ENCODE data around the gene MED17.

Gene MED17

DNA sequence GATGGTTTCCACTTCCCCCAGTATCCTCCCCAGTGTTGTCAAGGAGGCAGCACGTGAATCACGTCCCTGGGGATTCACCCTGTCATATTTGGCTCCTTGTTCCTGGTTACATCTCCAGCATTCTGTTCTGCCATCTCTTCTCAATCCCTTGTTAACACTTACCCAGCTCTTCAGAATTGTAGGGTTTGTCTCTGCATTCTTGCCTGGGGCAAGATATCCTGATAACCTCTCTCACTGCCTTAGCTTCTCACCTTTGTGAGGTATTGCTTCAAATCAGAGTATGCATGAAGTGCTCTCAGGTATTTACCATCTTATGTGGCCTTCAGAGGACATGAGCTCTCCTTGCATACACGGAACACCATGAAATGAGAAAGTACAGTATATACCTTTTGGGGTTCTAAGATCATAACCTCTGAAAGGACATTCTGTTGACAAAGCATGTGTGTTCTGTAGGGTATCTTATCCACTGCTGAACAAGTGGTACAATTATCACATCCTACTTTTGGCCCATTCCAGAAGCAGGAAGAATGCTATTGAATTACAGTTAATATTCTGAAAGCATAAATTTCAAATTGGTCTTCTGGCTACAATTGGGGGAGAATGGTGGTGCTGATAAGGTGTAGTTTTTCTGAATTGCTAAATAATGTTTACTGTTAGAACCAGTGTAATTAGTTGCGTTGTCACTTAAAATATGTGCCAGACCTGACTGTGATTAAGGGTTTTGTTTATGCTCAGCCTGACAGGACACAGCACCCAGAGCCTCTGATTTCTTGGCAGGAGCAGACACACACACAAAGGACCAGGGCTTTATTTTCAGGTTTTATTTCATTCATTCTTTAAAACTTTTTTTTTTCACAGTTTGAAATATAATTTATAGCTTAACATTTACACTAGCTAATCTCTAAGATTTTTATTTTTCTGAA, 33.6 kb downstream of the MED17 start:
- no peak for DNase-seq

DNA sequence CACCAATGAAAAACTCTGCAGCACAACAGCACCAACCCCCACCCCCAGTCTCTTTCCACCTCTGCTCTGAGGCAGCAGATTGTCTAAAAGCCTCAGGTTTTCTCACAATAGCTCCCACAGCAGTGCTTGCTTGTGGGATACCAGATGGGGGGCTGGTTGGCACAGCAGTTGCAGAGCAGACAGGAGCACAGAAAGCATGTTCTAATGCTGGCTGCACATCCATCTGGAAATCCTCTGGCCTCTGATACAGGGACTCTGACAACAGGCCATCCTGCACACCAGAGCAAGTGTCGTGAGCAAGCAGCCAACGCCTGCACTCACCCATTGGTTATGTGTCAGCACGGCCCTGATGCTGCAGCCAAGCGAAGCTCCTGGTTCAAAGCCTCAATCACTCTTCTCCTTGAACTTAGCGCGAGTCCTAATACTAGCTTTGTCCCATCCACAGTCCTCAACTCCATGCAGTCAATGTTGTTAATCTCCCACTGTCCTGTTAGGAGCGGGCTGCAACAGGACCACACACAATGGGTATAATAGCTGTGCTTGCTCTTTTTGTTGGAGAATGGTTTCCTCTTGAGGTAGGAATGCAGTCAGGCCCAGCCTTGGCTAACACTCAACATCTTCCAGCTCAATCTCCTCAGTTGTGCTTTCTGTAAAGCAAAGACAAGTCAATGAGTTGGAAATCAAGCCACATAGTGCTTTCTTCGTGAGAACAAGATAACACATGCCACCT, 36.0 kb downstream of the MED17 start:
- no peak for DNase-seq

DNA sequence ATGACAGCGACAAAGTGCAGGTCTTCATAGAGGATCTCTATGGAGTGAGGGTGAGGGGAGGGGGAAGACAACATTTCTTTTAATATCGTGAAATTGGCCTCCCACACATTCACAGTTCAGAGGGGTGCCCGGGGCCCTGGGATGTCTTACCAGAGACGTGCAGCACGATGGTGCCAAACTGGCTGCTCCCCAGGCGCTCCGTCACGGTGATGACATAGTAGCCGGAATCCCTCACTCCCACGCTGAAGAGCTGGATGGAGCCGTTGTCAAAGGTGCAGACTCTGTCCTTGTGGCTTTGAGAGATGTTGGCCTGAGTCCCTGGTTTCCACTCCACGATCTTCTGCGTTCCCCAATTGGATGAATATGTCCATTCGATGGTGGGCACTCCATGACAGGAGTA, 36.8 kb downstream of the MED17 start:
- no peak for DNase-seq

DNA sequence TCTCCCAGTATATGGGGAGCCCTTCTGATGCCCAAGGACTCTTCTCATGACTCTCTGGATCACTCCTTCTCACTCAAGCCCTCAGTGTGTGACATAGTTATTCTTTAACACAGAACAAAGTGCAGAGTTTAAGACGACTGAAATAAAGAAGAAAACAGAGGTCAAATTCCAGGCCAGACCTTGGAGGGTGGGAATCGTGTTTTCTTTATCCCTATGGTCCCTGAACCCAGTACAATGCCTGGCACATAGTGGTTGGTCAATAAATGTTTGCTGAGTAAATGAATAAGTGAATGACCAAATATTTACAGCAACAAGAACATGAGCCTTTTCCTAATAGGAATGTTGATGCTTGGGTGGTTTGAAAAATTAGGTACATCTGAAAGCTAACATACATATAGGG, 37.5 kb downstream of the MED17 start:
- no peak for DNase-seq

DNA sequence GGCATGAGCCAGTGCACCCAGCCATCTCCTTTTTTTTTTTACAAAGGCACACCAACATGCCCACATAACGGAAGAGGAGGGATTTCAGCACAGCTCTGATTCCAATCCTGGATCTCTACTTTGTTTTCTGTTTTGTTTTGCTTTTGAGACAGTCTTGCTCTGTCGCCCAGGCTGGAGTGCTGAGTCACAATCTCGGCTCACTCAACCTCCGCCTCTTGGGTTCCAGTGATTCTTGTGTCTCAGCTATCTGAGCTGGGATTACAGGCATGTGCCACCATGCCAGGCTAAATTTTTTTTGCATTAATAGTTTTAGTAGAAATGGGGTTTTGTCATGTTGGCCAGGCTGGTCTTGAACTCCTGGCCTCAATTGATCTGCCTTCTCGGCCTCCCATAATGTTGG, 38.3 kb downstream of the MED17 start:
- no peak for DNase-seq

DNA sequence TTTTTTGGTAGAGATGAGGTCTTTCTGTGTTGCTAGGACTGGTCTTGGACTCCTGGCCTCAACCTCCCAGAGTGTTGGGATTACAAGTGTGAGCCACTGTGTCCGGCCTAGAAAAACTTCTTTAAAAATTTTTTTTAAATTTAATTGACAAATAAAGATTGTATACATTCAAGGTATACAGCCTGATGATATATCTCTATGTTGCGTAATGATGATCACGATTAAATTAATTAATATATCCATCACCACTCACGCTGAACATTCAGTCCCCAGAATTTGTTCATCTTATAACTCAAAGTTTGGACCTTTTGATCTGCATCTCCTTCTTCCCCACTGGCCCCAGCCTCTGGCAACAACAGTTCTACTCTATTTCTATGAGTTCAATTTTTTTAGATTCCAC, 39.1 kb downstream of the MED17 start:
- no peak for DNase-seq

DNA sequence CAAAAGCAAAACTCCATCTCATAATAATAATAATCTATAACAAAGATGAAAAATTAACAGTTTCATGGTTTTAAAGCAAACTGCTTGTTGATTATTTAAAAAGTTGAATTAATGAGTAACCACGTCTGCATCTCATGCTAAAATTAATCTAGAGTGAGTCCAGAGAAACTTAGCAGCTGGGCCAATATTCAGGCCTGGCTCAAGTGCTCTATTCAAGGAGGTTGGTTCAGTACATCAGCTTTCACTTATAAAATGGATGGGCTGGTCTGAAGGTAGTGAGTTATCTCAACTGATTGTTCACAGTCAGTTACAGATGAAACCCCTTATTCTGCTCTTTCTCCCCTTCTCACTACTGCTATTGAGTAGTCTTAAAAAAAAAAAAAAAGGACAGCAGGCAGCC, 43.3 kb downstream of the MED17 start:
- no peak for DNase-seq

DNA sequence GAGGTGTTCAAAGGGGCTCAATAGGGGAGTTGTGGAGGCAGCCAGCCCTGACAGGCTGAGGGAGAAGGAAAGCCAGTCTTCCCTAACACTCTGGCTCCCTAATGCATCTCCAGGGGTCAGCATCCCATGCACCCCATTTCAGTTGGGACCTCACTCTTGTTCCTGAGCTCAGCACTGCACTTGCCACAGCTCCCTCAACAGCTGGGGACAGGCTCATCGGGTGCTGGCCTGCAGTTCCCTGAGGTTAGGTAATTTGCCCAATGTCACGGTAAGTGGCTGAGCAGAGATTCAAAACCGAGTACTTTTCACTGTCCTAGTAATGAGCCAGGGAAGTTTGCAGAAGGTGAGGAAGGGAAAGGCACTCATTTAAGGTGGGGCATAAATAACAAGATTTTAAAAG, 45.5 kb downstream of the MED17 start:
- no peak for DNase-seq

DNA sequence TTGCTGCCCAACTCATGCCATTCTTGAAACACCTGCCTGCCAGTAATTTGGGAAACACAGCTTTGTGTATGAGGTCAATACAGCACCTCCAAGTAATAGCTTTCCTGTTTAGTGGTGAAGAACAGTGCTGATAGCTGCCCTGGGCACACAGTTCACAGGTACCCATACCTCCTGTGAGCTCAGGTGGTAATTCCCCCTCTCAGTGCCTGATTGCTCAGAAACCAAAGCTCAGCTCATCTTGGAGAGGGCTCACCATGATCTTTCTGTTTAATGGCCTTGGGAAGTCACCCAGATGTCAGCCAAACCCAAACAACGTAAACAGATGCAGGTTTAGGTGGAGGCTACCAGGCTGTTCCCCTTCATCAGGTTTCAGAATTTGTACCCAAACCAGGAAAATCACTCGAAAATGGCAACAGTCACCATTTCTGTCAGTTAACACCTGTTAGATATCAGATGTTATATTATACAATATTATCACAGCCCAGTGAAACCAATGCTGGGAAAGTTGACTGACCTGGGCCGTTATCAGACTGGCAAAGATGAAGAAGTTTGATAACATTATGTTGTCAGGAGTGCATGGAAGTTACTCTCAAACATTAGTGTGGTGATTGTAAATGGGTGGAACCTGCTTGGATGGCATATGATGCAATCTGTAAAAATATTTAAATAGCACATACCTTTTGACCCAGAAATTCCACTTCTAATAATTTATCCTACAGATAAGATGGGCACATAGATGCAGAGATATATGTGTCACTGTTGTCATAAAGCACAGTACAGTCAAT, 47.5 kb downstream of the MED17 start:
- DNase-seq: no peak

DNA sequence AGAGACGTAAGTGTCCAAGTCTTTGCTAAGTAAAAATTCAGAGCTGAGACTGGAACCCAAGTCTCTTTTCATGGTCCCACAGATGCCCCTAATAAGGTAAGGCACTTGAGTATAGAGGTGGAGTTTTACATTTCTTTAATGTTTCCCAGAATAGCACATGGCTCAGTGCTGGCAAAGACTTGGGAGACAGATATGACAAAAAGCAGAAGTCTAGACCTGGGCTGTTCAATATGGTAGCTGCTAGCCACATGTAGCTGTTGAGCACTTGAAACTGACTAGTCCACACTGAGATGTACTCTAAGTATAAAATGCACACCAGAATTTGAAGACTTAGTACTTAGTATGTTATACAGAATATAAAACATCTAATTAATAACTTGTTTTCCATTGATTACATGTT, 48.7 kb downstream of the MED17 start:
- DNase-seq: no peak

DNA sequence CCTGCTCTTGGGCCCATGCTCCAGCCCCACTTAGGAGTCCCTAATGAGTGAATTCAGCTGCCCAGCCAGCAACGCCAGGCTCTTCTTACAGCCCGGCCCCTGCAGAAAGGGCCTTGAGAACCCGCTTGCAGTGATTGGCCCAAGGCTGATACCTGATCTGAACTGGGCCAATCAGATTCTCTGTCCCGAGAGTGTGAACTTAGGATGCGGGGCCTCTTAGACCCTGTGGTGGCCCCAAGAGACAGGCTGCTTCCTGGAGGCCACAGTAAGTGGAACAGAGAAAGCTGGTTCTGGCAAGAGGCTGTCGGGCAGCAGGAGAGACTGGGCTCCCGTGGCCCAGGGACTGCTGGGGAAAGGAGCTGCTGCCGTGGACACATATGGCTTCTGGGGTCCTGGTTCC, 54.9 kb downstream of the MED17 start:
- DNase-seq: no peak

DNA sequence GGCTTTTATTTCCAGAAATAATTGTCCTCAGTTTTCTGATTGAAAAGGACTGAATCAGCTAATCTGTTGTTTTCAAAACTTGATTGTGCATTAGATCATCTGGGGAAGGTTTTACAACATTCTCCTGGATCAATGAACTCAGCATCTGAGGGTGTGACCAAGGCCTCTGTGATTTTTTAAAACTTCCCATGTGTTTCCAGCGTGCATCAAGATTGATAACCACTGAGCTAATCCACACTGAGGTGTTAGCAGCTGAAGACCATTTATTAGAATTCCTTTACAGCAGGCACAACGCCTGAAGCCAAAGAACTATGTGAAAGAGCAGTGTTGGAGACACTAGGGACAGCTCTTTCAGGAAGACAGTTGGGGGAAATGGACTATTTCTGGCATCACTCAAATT, 56.1 kb downstream of the MED17 start:
- DNase-seq: no peak

DNA sequence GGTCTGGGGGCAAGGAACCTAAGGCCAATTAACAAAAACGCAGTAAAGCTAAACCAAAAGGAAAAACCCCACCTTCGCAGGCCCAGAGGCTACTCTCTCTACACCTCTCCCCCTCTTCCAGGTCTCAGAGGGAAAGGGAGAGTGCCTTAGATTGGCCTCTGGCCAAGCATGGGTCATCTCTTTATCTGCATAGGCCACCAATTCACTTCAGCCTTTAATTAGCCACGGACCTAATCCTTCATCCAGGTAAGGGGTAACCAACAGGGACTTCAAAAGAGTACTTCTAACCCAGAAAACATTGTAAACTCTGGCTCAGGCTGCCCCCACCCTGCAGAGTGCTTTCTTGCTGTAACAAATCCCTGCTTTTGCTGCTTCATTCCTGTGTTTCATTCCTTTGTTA, 56.9 kb downstream of the MED17 start:
- no peak for DNase-seq

DNA sequence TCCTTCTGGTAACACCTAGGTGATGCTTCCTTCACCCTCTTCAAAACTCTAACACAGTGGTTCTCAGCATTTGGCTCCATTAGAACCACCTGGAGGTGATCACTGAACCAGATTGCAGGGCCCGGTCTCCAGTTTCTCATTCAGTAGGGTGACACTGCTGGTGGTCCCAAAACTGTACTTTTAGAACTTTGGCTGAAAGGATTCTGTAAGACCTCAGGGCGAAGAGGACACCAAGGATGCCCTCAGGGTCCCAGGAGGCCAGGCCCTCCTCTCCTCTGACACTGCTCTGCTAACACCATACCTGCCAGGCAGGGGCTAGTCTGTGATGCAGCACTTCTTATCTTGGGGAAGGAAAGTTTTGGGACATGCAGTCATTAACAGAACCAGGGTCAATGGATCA, 57.4 kb downstream of the MED17 start:
- DNase-seq: no peak

DNA sequence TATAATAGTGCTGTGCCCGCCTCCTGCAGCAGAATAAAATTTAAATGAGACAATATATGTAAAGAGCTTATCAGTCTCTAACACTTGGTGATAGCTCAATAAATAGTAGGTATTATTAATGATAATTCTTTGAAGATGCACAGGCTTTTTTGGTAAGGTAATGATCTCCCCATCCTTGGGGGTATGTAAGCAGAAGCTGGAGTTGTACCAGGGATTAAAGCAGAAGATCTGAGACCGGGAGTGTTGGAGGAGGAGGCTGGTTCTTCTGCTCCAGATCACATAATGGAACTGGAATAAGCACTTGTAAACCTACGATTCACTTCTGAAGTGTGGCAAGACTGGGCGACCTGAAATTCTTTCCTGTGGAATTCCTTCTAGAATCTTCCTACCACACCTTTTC, 58.0 kb downstream of the MED17 start:
- no peak for DNase-seq

DNA sequence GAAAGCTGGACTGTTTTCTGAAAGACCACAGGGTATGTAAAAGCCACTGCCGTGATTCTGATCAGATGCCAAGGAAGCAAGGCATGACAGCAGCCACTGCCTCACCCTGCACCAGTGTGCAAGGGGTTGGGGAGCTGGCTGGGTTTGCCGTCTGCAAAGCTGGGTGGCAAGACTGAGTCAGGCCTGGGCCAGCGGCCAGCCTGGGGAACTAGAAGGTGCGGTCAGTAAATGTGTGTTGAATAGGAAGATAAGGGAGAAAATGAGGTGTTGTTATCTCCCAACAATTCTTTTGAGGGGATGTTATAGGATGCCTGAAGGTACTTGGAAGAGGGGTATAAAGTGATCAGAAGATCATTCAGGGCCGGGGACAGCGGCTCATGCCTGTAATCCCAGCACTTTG, 58.4 kb downstream of the MED17 start:
- DNase-seq: no peak

DNA sequence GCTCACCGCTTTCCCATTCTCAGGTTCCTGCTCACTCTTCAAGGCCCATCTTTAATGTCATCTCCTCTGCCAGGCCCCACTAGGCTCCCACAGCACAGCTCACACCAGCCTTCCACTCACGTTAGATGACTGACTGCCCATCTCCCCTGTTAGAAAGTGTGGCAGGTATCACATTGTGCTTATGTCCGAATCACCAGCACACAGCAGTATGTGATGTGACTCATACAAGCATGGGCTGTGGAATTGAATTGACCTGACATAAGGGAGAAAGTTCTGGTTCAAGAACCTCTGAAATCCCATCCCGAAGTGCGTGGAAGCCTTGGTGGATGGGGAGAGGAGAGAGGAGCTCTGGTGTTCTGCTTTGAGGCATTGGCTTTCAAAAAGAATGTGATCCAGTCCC, 59.8 kb downstream of the MED17 start:
- DNase-seq: no peak

DNA sequence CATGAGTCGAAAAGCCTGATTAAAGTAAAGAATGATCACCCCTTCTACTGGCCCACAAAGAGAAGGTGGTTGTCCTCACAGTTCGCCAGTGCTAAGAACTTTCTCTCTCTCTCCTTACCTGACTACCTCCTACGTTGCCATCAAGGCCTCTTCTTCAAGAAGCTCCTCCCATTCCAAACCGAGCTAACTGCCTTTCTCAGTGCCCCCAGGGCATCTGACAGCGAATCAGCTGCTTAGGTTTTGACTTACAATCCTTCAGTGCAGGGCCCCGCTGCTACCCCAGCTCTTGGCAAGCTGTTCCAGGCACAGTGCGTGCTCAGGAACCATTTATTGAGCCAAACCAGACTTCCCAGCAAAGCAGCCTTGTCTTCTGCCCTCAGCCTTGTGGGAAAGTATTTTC, 60.5 kb downstream of the MED17 start:
- no peak for DNase-seq

DNA sequence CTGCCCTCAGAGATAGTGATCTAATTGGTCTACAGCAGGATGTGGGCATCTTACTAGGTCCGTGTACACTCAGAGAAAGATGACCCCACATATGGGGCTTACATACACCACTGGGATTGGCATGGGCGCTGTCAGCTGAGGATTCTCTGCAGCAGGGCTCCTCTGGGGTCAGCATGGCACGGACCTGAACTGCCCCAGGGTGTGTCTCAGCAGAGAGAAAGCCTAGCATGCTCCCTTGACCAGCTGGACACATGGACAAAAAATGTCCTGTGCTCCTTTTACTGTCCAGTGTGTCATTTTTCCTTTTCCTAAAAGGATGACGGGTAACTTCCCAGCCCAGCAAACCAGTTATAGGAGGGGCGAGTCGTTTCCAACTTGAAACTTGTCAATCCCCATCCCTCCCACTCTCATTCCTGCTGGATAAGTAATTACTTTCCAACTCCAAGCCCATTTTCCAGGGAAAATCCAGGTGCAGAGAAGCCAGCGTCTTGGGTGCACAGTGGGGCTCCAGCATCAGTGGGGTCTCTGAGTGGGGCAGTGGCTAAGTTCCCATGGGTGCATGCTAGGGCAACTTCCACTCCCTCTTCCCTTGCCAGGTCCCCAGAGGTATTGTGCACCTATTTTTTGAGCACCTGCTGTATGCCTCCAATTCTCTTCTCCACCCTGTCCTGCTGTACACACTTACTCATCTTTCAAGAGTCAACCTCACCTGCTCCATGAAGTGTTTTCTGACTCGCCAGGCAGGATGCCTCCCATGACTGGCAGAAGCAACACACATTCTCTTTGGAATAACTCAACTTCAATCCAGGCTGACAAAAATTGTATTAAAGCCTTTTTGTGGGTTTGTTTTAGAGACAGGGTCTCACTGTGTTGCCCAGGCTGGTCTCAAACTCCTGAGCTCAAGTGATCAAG, 61.4 kb downstream of the MED17 start:
- DNase-seq: no peak

DNA sequence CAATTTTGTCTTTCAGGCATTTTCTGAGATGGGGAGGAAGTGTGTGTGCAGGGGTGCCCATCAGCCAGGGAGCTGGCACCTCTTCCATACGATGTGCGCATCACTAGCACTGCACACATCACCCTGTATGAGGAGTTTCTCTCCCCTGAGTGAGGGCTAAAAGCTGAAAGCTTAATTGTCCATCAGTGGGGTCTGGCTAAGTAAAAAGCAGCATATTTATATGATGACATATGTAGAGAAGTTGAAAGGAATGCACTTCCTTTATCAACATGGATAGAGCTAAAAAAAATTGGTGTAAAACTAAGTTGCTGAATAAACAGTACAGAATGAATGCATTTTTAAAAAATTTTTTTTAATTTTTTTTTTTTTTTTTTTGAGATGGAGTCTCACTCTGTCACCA, 62.3 kb downstream of the MED17 start:
- no peak for DNase-seq

DNA sequence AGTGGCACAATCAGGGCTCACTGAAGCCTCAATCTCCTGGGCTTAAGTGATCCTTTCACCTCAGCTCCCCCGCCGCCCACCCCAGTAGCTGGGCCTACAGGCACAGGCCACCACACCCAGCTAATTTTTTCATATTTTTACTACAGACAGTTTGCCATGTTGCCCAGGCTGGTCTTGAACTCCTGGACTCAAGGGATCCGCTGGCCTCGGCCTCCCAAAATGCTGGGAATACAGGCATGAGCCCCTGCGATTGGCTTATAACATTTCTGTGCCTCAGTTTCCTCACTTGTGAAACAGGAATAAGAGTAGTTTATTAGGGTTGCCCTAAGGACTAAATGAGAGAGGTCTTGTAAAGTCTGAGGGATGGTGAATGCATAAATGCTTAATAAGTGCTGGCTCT, 65.1 kb downstream of the MED17 start:
- no peak for DNase-seq

DNA sequence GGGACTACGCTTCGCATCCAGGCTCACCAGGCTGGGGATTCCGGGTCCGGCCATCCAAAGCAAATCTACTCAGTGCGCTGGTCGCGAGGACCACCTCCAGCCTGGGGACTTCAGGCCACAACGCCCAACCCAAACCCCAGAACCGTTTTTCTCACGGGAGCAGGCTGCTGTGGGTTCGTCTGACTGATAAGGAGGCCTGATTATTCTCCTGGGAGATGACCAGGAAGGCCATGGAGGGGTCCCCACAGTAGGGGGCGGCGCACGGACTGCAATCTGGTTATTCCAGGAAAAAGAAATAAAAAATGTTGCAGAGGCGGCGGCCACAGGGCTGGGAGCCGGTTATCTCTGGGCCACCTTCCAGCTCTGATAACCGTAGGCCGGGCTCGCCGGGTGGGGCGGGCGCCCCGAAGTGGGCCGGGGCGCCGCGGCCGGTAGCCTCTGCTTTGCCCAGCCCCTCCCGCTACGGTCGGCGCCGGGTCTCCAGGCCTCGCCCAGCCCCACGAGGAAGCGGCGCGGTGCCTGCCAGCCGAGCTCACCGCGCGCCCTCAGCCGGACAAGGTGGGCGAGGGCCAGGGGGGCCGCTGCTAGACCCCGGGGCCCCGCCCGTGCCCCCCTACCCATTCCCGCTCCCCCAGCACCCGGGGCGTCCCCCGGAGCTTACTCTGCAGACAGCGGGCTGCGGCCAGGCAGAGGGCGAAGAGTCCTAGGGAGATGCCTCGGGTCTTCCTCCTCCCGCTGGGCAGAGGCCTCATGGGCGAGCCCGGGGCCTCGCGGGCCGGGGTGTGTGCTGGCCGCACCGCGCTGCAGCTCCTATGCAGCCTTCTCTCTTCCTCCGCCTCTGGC, 65.9 kb downstream of the MED17 start:
- DNase-seq: no peak

Data from NCI-H2081 treated with DMSO at 0.1 percent for 48 hours (cell line).